T-cell (primary cell): ENCODE results near the gene IGFL2. TPM values are rescaled to one million over a fixed set of nuclear protein-coding genes. Genes with fewer than 3 reads are reported as not detected.

Experiments used
- ATAC-seq, 4 experiments: fragments of 200-7000 bp in 3 of 4; fragments of 150-1000 bp in 1 of 4; cut with Tn5 transposase; replicated peaks in 1 of 4; 1 replicate in 3 of 4; 2 replicates in 1 of 4; pipeline ENCODE4 v1.10.0; 2021; ENCODE audit warnings: moderate library complexity in 3 of 4, mild to moderate bottlenecking in 2 of 4, moderate number of reproducible peaks in 1 of 4
- CTCF ChIA-PET, 2 donors: fragments of 300-600 bp; sonication (Branson Sonifier 250); formaldehyde crosslinking; loops; one replicate each; lab custom pipeline; 2022; ENCODE audit warnings: antibody characterized with exemption in 2 of 2; lab: Charles Lee
- POLR2A ChIA-PET, 2 donors: fragments of 300-600 bp; sonication (Branson Sonifier 250); formaldehyde crosslinking; loops; one replicate each; lab custom pipeline; 2022; ENCODE audit warnings: antibody characterized with exemption in 2 of 2; lab: Charles Lee
- DNase-seq, 35 experiments: peaks; one replicate each; pipeline versions ENCODE4 v3.0.0 to v3.0.0-alpha.2; 2013 to 2023
- H3K27ac ChIP-seq: one replicate; pipeline ENCODE4 v1.5.1; 2013; ENCODE audit warnings: low read length
- H3K27me3 ChIP-seq, 2 experiments: replicated peaks in 1 of 2; 1 replicate in 1 of 2; 2 replicates in 1 of 2; pipeline versions ENCODE4 v1.6.1 to v1.7.0; 2013; ENCODE audit warnings: low read length in 1 of 2, mixed read lengths in 1 of 2; ENCODE audit not compliant: control insufficient read depth in 2 of 2, insufficient read depth in 2 of 2; ENCODE audit errors: extremely low read depth in 1 of 2
- H3K36me3 ChIP-seq, 2 donors: 1 replicate in 1 of 2; 2 replicates in 1 of 2; pipeline versions ENCODE4 v1.6.1 to v1.7.0; 2013; ENCODE audit warnings: low read length in 1 of 2; ENCODE audit not compliant: control insufficient read depth in 2 of 2, insufficient read depth in 1 of 2; ENCODE audit errors: extremely low read depth in 1 of 2
- H3K4me1 ChIP-seq, 2 experiments: 1 replicate in 1 of 2; 2 replicates in 1 of 2; pipeline versions ENCODE4 v1.6.1 to v1.7.0; 2013; ENCODE audit warnings: low read length in 2 of 2, mixed read lengths in 1 of 2; ENCODE audit not compliant: insufficient read depth in 2 of 2, control insufficient read depth in 1 of 2; ENCODE audit errors: extremely low read depth in 1 of 2
- H3K4me3 ChIP-seq, 2 donors: 1 replicate in 1 of 2; 2 replicates in 1 of 2; pipeline versions ENCODE4 v1.5.1 to v1.7.0; 2013; ENCODE audit warnings: mild to moderate bottlenecking in 2 of 2, low read length in 1 of 2, moderate library complexity in 1 of 2; ENCODE audit not compliant: control insufficient read depth in 1 of 2; ENCODE audit errors: extremely low read depth in 1 of 2
- H3K9me3 ChIP-seq: 2 replicates; pipeline ENCODE4 v1.7.0; 2013
- H3K27ac Mint-ChIP-seq, 2 donors: one replicate each; pipeline ENCODE4 v1.8.0; 2020 to 2021; ENCODE audit warnings: mild to moderate bottlenecking in 2 of 2, mixed read lengths in 2 of 2
- H3K27me3 Mint-ChIP-seq, 2 donors: one replicate each; pipeline ENCODE4 v1.8.0; 2021 to 2022; ENCODE audit warnings: mixed read lengths in 2 of 2
- H3K36me3 Mint-ChIP-seq: one replicate; pipeline ENCODE4 v1.8.0; 2021; ENCODE audit warnings: mixed read lengths
- H3K4me1 Mint-ChIP-seq, 3 donors: one replicate each; pipeline ENCODE4 v1.8.0; 2020 to 2022; ENCODE audit warnings: mixed read lengths in 3 of 3, mild to moderate bottlenecking in 1 of 3
- H3K4me3 Mint-ChIP-seq, 3 donors: one replicate each; pipeline ENCODE4 v1.8.0; 2020 to 2022; ENCODE audit warnings: mild to moderate bottlenecking in 3 of 3, mixed read lengths in 3 of 3, moderate library complexity in 3 of 3
- H3K9me3 Mint-ChIP-seq, 3 donors: one replicate each; pipeline ENCODE4 v1.8.0; 2020 to 2022; ENCODE audit warnings: mixed read lengths in 3 of 3
- WGBS: methylation state at CpG from one replicate; pipeline ENCODE4 v1.1.5; 2013; ENCODE audit warnings: missing lambda C conversion rate; ENCODE audit not compliant: insufficient coverage; 5-methylcytosine and 5-hydroxymethylcytosine counted together
- total RNA-seq, 35 experiments: library from RNA in 6 of 35; stranded (reverse) in 6 of 35; fragments of 120-200 nt in 1 of 35; gene quantifications; one replicate each; pipeline versions ENCODE4 v1.2.1 to v1.2.4 and lab custom pipeline; 2013 to 2026

The IGFL2 gene
- total RNA-seq, 5 donors from 2014 or later (not counting 1 experiment from before 2014, with no cell fraction given), result 0.32 TPM; not detected in 4

DNA sequence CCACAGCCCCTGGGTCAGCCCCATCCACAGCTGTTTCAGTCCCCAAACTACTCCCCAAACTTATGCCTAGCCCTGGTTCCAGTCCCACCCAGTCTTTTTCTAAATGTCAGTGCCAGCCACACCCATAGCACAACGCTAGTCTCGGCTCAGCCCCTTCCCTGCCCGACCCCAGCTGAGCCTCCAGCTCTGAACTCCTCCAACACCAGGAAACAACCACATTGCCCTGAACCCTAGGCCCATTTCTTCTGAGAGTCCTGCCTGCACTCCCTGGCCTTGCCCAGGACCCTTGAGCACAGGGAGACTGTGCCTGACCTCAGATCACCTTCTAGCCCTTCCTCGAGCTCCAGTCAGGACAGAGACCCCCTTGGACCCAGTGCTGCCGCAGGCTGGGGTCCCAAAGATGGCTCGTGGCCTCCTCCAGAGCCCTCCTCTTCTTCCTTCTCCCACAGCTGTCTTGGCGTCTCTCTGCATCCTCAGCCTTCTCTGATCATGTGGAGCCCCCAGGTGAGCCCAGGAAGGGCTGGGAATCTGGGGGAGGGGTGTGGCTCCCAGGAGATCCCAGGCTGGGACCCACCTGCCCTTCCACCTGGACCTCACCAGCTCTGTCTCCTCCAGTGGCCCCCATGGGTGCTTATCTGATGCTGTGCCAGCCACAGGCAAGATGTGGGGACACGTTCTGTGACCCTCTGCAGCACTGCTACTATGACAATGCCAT is 48.5 kb downstream of the IGFL2 start:
- POLR2A ChIA-PET, result no interaction called here

DNA sequence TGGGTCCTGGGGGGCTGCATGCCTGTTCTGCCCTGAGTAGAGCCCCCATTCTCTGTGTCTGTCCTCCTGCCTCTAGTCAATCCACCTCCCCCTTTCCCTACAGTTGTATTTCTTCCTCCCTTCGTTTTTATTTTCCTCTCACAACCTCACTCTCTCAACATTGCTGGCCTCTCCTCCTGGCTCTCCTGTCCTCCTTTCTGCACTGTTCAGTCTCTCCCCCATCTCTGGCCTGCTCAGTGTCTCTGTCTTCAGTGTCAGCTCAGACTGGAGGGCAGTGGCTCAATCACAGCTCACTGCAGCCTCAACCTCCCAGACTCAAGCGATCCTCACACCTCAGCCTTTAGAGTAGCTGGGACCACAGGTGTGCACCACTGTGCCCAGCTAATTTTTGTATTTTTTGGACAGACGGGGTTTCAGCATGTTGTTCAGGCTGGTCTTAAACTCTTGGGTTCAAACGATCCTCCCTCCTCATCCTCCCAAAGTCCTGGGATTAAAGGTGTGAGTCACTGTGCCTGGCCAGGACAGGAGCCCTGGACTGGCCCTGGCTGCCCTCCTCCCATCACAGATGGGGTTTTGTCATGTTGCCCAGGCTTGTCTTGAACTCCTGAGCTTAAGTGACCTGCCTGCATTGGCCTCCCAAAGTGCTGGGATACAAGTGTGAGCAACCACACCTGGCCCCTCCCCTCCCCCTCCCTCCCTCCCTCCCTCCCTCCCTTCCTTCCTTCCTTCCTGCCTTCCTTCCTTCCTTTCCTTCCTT is 49.5 kb downstream of the IGFL2 start:
- peaks cover 0 to 55% of the 10 kb centered on the region in 2 experiments for H3K27me3 ChIP-seq
- Mint-ChIP-seq H3K27ac (peak overlapping the region in 1 of 2 donors; percentile 41), H3K36me3 (no peaks in the 10 kb centered on the region), H3K4me3 (no peak overlapping the region), H3K9me3 (no peaks in the 10 kb centered on the region), H3K4me1 (no peaks in the 10 kb centered on the region), H3K27me3 (peaks cover 37 to 54% of the 10 kb centered on the region in 2 donors)
- H3K36me3 ChIP-seq, result no peaks in the 10 kb centered on the region
- no peak overlapping the region for H3K4me3 ChIP-seq
- no peaks in the 10 kb centered on the region for H3K9me3 ChIP-seq
- DNase-seq (no peak), ATAC-seq (no peak)
- H3K27ac ChIP-seq, result no peak overlapping the region
- ChIA-PET CTCF (no interaction called here), POLR2A (no interaction called here)
- WGBS, result 58% methylated on average over 2 of the region's 4 CpGs
- H3K4me1 ChIP-seq, result no peaks in the 10 kb centered on the region

More for the DNA sequence above, 48.5 kb downstream of the IGFL2 start:
- no peak overlapping the region for H3K4me3 ChIP-seq
- 41% methylated on average over 7 of the region's 8 CpGs for WGBS
- no peaks in the 10 kb centered on the region for H3K9me3 ChIP-seq
- no peak overlapping the region for H3K4me3 Mint-ChIP-seq
- ATAC-seq (no peak), DNase-seq (no peak)
- H3K36me3 ChIP-seq, result no peaks in the 10 kb centered on the region
- H3K4me1 Mint-ChIP-seq, result no peaks in the 10 kb centered on the region
- no peak overlapping the region for H3K27ac Mint-ChIP-seq
- H3K9me3 Mint-ChIP-seq, result no peaks in the 10 kb centered on the region
- no peaks in the 10 kb centered on the region for H3K36me3 Mint-ChIP-seq
- peaks cover 0 to 59% of the 10 kb centered on the region in 2 experiments for H3K27me3 ChIP-seq
- CTCF ChIA-PET, result no interaction called here
- no peak overlapping the region for H3K27ac ChIP-seq
- H3K27me3 Mint-ChIP-seq, result peaks cover 31 to 52% of the 10 kb centered on the region in 2 donors
- H3K4me1 ChIP-seq, result no peaks in the 10 kb centered on the region

DNA sequence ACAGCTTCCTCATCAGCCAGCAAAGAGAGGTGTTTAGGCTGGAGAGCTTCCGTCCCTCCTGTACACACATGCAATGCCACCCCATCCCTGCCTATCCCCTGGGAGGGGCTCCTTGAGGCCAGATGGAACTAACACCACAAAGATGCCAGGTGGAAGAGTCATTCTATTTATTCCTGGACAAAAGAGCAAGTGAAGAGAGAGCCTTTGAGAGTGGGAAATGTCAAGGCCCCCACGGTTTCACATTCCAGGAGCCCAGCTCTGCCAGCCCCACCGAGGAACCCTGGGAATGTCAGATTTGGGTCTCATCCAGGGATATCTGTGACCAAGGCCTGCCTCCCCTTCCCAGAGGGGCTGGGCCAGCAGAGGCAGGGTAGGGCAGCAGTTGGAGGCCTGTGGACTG is 50.7 kb downstream of the IGFL2 start:
- H3K9me3 Mint-ChIP-seq, result no peaks in the 10 kb centered on the region
- no peak for DNase-seq
- H3K4me1 ChIP-seq, result no peaks in the 10 kb centered on the region
- no peaks in the 10 kb centered on the region for H3K9me3 ChIP-seq
- H3K27me3 ChIP-seq, result peaks cover 0 to 47% of the 10 kb centered on the region in 2 experiments
- ChIA-PET CTCF (no interaction called here), POLR2A (no interaction called here)
- H3K27ac ChIP-seq, result no peak overlapping the region
- ATAC-seq, result no peak
- WGBS, result 75% methylated on average over 2 of the region's 3 CpGs
- no peak overlapping the region for H3K4me3 Mint-ChIP-seq
- H3K4me1 Mint-ChIP-seq, result no peaks in the 10 kb centered on the region
- H3K36me3 ChIP-seq, result no peaks in the 10 kb centered on the region
- peaks cover 43 to 53% of the 10 kb centered on the region in 2 donors for H3K27me3 Mint-ChIP-seq
- no peaks in the 10 kb centered on the region for H3K36me3 Mint-ChIP-seq
- no peak overlapping the region for H3K27ac Mint-ChIP-seq
- H3K4me3 ChIP-seq, result no peak overlapping the region

DNA sequence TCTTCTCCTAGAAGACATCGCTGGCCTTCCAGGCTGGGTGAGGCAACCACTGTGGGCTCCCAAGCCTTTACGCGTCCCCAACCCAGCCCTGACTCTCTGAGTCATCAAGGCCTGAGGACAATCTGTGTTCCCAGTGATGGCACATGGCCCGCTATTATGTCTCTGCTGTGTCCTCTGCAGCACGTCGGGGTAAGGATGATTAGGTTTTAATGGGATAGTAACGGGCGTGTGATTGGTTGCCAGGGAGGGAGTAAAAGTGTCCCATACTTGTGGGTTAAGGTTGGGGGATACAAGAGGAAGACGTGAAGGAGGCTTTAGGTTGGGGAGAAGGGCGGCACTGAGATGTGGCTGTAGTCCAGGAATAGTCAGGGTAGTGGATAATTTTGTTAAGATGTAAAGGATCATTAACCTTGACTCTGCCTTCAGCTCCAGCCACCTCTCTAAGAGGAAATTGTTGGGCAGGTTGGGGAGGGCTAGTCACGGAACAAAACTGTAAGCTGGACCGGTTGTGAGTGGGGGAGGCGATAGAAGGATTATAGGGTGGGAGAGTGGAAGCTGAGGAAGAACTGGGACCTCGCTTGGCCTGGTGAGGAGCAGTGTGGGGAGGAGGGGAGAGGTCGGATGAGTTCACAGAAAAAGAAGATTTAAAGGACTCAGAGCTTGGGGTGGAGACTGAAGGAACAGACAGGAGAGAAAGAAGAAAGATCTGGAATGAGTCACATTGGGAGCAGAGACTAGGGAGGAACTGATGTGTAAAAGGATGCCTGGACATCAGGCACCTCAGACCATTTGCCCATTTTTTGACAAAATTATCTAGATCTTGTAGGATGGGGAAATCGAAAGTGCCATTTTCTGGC is 53.6 kb downstream of the IGFL2 start:
- no peak for DNase-seq
- no peaks in the 10 kb centered on the region for H3K9me3 ChIP-seq
- Mint-ChIP-seq H3K9me3 (no peaks in the 10 kb centered on the region), H3K27me3 (peaks cover 38 to 39% of the 10 kb centered on the region in 2 donors), H3K27ac (no peak overlapping the region), H3K36me3 (no peaks in the 10 kb centered on the region), H3K4me1 (no peaks in the 10 kb centered on the region), H3K4me3 (no peak overlapping the region)
- no peaks in the 10 kb centered on the region for H3K4me1 ChIP-seq
- no peak for ATAC-seq
- H3K27ac ChIP-seq, result no peak overlapping the region
- ChIA-PET POLR2A (no interaction called here), CTCF (no interaction called here)
- H3K36me3 ChIP-seq, result no peaks in the 10 kb centered on the region
- H3K27me3 ChIP-seq, result peaks cover 0 to 35% of the 10 kb centered on the region in 2 experiments
- no peak overlapping the region for H3K4me3 ChIP-seq
- 75% methylated on average over 16 of the region's 16 CpGs for WGBS

DNA sequence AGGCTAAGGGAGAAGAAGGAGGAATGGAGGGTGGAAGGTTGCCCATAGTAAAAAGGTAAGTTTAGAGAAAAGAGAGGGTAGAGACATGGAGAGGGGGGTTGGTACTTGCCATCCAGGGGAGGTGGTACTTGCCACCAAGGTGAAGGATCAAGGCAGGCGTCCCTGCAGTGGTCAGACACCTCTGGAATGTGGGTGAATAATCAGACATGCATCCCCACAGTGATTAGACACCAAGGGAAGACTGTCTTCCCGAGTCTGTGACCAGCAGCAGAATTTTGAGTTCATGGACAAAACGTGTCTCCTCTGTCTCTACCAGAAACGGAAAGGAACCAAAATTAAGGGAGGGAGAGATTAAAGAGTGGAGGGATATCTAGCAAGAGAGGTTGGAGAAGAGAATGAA is 54.4 kb downstream of the IGFL2 start:
- no peak for ATAC-seq
- CTCF ChIA-PET, result no interaction called here
- no peaks in the 10 kb centered on the region for H3K9me3 ChIP-seq
- no peak for DNase-seq
- Mint-ChIP-seq H3K36me3 (no peaks in the 10 kb centered on the region), H3K27me3 (peaks cover 30 to 34% of the 10 kb centered on the region in 2 donors), H3K27ac (no peak overlapping the region), H3K4me3 (no peak overlapping the region), H3K4me1 (no peaks in the 10 kb centered on the region), H3K9me3 (no peaks in the 10 kb centered on the region)
- H3K4me3 ChIP-seq, result no peak overlapping the region
- H3K27me3 ChIP-seq, result peaks cover 0 to 28% of the 10 kb centered on the region in 2 experiments
- WGBS, result no CpG with 5 or more reads among the region's 4 CpGs
- no peaks in the 10 kb centered on the region for H3K4me1 ChIP-seq
- H3K36me3 ChIP-seq, result no peaks in the 10 kb centered on the region
- no peak overlapping the region for H3K27ac ChIP-seq
- POLR2A ChIA-PET, result no interaction called here
